ENCODE data around the gene ACOT8. TPM values are rescaled to one million over a fixed set of nuclear protein-coding genes. Genes with fewer than 3 reads are reported as not detected.

The ACOT8 gene
- polyA plus RNA-seq, 3 donors = 40.9 to 52.4 (median 44.6) TPM

DNA sequence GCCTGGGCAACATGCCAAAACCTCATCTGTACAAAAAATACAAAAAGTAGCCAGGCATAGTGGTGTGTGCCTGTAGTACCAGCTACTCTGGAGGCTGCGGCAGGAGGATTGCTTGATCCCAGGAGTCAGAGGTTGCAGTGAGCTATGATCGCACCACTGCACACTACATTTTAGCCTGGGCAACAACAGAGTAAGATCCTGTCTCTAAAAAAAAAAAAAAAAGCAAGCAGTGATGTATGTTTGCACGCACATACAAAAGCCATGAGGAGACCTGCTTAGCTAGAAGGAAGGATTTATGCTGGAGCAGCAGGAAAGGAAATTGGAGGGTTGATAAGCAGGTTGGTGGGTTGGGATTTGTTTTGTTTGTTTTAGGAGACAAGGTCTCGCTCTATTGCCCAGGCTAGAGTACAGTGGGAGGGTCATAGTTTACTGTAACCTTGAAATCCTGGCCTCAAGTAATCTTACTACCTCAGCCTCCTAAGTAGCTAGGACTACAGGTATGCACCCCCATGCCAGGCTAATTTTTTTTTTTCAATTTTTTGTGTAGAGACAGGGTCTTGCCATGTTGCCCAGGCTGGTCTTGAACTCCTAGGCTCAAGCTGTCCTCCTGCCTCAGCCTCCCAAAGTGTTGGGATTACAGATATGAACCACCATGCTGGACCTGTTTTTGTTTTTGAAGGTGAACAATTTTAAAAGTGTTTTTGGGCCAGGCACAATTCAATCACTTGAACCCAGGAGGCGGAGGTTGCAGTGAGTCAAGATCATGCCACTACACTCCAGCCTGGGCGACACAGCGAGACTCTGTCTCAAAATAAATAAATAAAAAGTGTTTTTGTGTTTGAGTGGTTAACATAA is 4.3 kb upstream of the ACOT8 start:
- Histone ChIP-seq H3K4me2 (replicated peaks; ENCODE audit: extremely low read depth, low read length, poor library complexity, severe bottlenecking) (no peak overlapping the region), H3K4me3 (replicated peaks in 1 of 3; ENCODE audit: low read depth in 2 of 3, low read length in 3 of 3) (no peak overlapping the region), H3K4me1 (ENCODE audit: control insufficient read depth in 1 of 2, insufficient read depth in 2 of 2, low read length in 2 of 2) (peaks cover 11 to 18% of the 10 kb centered on the region in 2 donors), H2AFZ (ENCODE audit: insufficient read depth, low read depth, low read length, poor library complexity, severe bottlenecking) (no peak overlapping the region), H3K9ac (ENCODE audit: insufficient read depth, low read length, poor library complexity, severe bottlenecking) (no peak overlapping the region), H3K27me3 (ENCODE audit: control insufficient read depth in 2 of 2, insufficient read depth in 2 of 2, low read length in 2 of 2) (no peaks in the 10 kb centered on the region), H3K9me3 (replicated peaks in 1 of 2; ENCODE audit: control insufficient read depth in 1 of 2, insufficient read depth in 1 of 2, low read length in 2 of 2) (no peaks in the 10 kb centered on the region), H4K20me1 (ENCODE audit: insufficient read depth, low read length) (no peaks in the 10 kb centered on the region), H3K79me2 (ENCODE audit: insufficient read depth, low read length) (peaks cover 31% of the 10 kb centered on the region), H3K27ac (ENCODE audit: low read depth in 1 of 2, low read length in 2 of 2) (no peak overlapping the region), H3K36me3 (replicated peaks in 1 of 2; ENCODE audit: control insufficient read depth in 1 of 2, insufficient read depth in 2 of 2, low read length in 2 of 2) (no peaks in the 10 kb centered on the region)
- TF ChIP-seq, protein P1, sequence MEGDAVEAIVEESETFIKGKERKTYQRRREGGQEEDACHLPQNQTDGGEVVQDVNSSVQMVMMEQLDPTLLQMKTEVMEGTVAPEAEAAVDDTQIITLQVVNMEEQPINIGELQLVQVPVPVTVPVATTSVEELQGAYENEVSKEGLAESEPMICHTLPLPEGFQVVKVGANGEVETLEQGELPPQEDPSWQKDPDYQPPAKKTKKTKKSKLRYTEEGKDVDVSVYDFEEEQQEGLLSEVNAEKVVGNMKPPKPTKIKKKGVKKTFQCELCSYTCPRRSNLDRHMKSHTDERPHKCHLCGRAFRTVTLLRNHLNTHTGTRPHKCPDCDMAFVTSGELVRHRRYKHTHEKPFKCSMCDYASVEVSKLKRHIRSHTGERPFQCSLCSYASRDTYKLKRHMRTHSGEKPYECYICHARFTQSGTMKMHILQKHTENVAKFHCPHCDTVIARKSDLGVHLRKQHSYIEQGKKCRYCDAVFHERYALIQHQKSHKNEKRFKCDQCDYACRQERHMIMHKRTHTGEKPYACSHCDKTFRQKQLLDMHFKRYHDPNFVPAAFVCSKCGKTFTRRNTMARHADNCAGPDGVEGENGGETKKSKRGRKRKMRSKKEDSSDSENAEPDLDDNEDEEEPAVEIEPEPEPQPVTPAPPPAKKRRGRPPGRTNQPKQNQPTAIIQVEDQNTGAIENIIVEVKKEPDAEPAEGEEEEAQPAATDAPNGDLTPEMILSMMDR (IDR thresholded peaks at IDR 0.05) = no peak
- H3K27ac Mint-ChIP-seq = no peak overlapping the region
- peaks cover 0 to 2% (median 0%) of the 10 kb centered on the region in 3 donors for H3K27me3 Mint-ChIP-seq (ENCODE audit: low read depth in 3 of 3)
- peaks cover 22% of the 10 kb centered on the region for H3K4me1 Mint-ChIP-seq
- WGBS (ENCODE audit: insufficient coverage) = 100% methylated on average over 1 of the region's 7 CpGs
- no peaks in the 10 kb centered on the region for H3K9me3 Mint-ChIP-seq
- no peak for DNase-seq
- H3K4me3 Mint-ChIP-seq = no peak overlapping the region
- intact Hi-C loops (cut with micrococcal nuclease) = no loop called here
- H3K36me3 Mint-ChIP-seq = peaks cover 2 to 9% of the 10 kb centered on the region in 2 donors

DNA sequence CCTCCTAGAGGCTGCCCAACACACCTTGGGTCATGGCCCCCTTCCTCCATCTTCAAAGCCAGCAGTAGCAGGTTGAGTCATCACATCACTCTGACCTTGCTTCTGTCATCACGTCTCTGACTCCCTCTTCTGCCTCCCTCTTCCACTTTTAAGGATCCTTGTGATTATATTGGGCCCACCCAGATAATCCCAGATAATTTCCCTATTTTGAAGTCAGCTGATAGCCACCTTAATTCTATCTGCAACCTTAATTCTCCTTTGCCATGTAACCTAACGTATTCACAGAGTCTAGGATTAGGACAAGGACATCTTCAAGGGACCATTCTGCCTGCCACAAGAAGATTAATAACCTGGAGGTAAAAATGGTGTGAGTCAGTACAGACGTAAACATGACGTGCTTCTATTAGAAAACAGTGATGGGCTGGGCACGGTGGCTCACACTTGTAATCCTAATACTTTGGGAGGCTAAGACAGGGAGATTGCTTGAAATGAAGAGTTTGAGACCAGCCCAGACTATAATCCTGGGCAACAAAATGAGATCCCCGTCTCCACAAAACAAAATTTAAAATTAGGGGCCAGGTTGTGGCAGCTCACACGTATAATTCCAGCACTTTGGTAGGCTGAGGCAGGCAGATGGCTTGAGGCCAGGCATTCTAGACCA is 3.5 kb upstream of the ACOT8 start:
- H3K27ac ChIP-seq (ENCODE audit: low read depth in 1 of 2, low read length in 2 of 2) = no peak overlapping the region
- H3K79me2 ChIP-seq (ENCODE audit: insufficient read depth, low read length) = peaks cover 39% of the 10 kb centered on the region
- Mint-ChIP-seq H3K36me3 (peaks cover 2 to 9% of the 10 kb centered on the region in 2 donors), H3K9me3 (no peaks in the 10 kb centered on the region), H3K27ac (no peak overlapping the region), H3K4me1 (peaks cover 30% of the 10 kb centered on the region), H3K27me3 (ENCODE audit: low read depth in 3 of 3) (peaks cover 0 to 1% (median 0%) of the 10 kb centered on the region in 3 donors), H3K4me3 (no peak overlapping the region)
- H3K4me1 ChIP-seq (ENCODE audit: control insufficient read depth in 1 of 2, insufficient read depth in 2 of 2, low read length in 2 of 2) = peaks cover 19 to 25% of the 10 kb centered on the region in 2 donors
- H3K36me3 ChIP-seq (replicated peaks in 1 of 2; ENCODE audit: control insufficient read depth in 1 of 2, insufficient read depth in 2 of 2, low read length in 2 of 2) = no peaks in the 10 kb centered on the region
- H3K4me3 ChIP-seq (replicated peaks in 1 of 3; ENCODE audit: low read depth in 2 of 3, low read length in 3 of 3) = no peak overlapping the region
- H3K4me2 ChIP-seq (replicated peaks; ENCODE audit: extremely low read depth, low read length, poor library complexity, severe bottlenecking) = no peak overlapping the region
- TF ChIP-seq, protein P1 (IDR thresholded peaks at IDR 0.05) = no peak
- no peak overlapping the region for H2AFZ ChIP-seq (ENCODE audit: insufficient read depth, low read depth, low read length, poor library complexity, severe bottlenecking)
- 87% methylated on average over 5 of the region's 7 CpGs for WGBS (ENCODE audit: insufficient coverage)
- intact Hi-C loops (cut with micrococcal nuclease) = no loop called here
- H3K9me3 ChIP-seq (replicated peaks in 1 of 2; ENCODE audit: control insufficient read depth in 1 of 2, insufficient read depth in 1 of 2, low read length in 2 of 2) = no peaks in the 10 kb centered on the region
- H3K27me3 ChIP-seq (ENCODE audit: control insufficient read depth in 2 of 2, insufficient read depth in 2 of 2, low read length in 2 of 2) = no peaks in the 10 kb centered on the region
- no peak for DNase-seq
- H4K20me1 ChIP-seq (ENCODE audit: insufficient read depth, low read length) = no peaks in the 10 kb centered on the region
- H3K9ac ChIP-seq (ENCODE audit: insufficient read depth, low read length, poor library complexity, severe bottlenecking) = no peak overlapping the region

Data from CD14-positive monocyte (primary cell).